GM18526 (cell line): ENCODE results near the gene CYP8B1.

Source experiments
- POLR2A ChIP-seq: IDR thresholded peaks from 3 replicates; pipeline ENCODE4 v1.6.1; 2011; ENCODE audit not compliant: insufficient read length; ENCODE audit errors: extremely low read depth

The CYP8B1 gene

GRCh38 chr3:42823351-42823750 is 52.3 kb downstream of the CYP8B1 start:
- no peak for TF ChIP-seq POLR2A

GRCh38 chr3:42822828-42823227 is 52.9 kb downstream of the CYP8B1 start:
- TF ChIP-seq POLR2A = no peak
